IPS-11a (cell line): Measurements from ENCODE around the gene TEDC2.
"Not testable (repeated sequence)": the region's sequence is repeated elsewhere in the genome, so short reads cannot be mapped to it uniquely, and the experiment has no call there.

Source experiments
- H3K4me3 ChIP-seq: one replicate; pipeline ENCODE4 v1.5.1; 2013; ENCODE audit warnings: low read depth, low read length, control low read depth

The TEDC2 gene

GRCh38 chr16:2437032-2437790 lies 22.7 kb upstream of the TEDC2 start:
- no peak overlapping the region for H3K4me3 ChIP-seq

- H3K4me3 ChIP-seq: no peak overlapping the region
Measured at GRCh38 chr16:2438121-2438520, 21.8 kb upstream of the TEDC2 start.

- H3K4me3 ChIP-seq: no peak overlapping the region
Measured at GRCh38 chr16:2439598-2439997, 20.3 kb upstream of the TEDC2 start.

GRCh38 chr16:2441143-2441804 lies 18.6 kb upstream of the TEDC2 start:
- not testable (repeated sequence) for H3K4me3 ChIP-seq

- no peak overlapping the region for H3K4me3 ChIP-seq
Measured at GRCh38 chr16:2443555-2443954, 16.4 kb upstream of the TEDC2 start.

- H3K4me3 ChIP-seq: no peak overlapping the region
Measured at GRCh38 chr16:2447920-2448583, 11.9 kb upstream of the TEDC2 start.

- no peak overlapping the region for H3K4me3 ChIP-seq
Measured at GRCh38 chr16:2449118-2449517, 10.8 kb upstream of the TEDC2 start.

GRCh38 chr16:2450535-2450934 lies 9.4 kb upstream of the TEDC2 start:
- no peak overlapping the region for H3K4me3 ChIP-seq

GRCh38 chr16:2450975-2451381 lies 8.9 kb upstream of the TEDC2 start:
- H3K4me3 ChIP-seq: no peak overlapping the region

GRCh38 chr16:2451851-2452320 lies 8.0 kb upstream of the TEDC2 start:
- no peak overlapping the region for H3K4me3 ChIP-seq

GRCh38 chr16:2452650-2453049 lies 7.3 kb upstream of the TEDC2 start:
- no peak overlapping the region for H3K4me3 ChIP-seq

- no peak overlapping the region for H3K4me3 ChIP-seq
Measured at GRCh38 chr16:2455081-2455845, 4.6 kb upstream of the TEDC2 start.

GRCh38 chr16:2456551-2457153 lies 3.3 kb upstream of the TEDC2 start:
- no peak overlapping the region for H3K4me3 ChIP-seq

- H3K4me3 ChIP-seq: no peak overlapping the region
Measured at GRCh38 chr16:2457267-2457666, 2.6 kb upstream of the TEDC2 start.

GRCh38 chr16:2457946-2458345 lies 2.0 kb upstream of the TEDC2 start:
- H3K4me3 ChIP-seq: no peak overlapping the region

GRCh38 chr16:2458887-2459646 lies 842 bp upstream of the TEDC2 start:
- H3K4me3 ChIP-seq: peak overlapping the region; percentile 57

GRCh38 chr16:2460391-2460713 lies 443 bp downstream of the TEDC2 start:
- H3K4me3 ChIP-seq: peak overlapping the region; percentile 57

- peak overlapping the region; percentile 57 for H3K4me3 ChIP-seq
Measured at GRCh38 chr16:2460916-2461315, 1.0 kb downstream of the TEDC2 start.

- H3K4me3 ChIP-seq: no peak overlapping the region
Measured at GRCh38 chr16:2462031-2462866, 2.3 kb downstream of the TEDC2 start.
